CD8-positive, alpha-beta memory T cell (primary cell): Measurements from ENCODE around the gene MBL2. TPM values are rescaled to one million over a fixed set of nuclear protein-coding genes. Genes with fewer than 3 reads are reported as not detected.

Experiments
- CTCF ChIA-PET: fragments of 350-600 bp; sonication (Branson Sonifier 250); formaldehyde crosslinking; loops from one replicate; lab custom pipeline; 2021; ENCODE audit warnings: antibody characterized with exemption; lab: Charles Lee
- POLR2A ChIA-PET: fragments of 350-600 bp; sonication (Branson Sonifier 250); formaldehyde crosslinking; loops from one replicate; lab custom pipeline; 2021; ENCODE audit warnings: antibody characterized with exemption; lab: Charles Lee
- DNase-seq, 5 donors: peaks; one replicate each; pipeline versions ENCODE4 v3.0.0 to v3.0.0-alpha.2; 2020 to 2022; ENCODE audit warnings: mixed read lengths in 1 of 5
- H3K27ac ChIP-seq: one replicate; pipeline ENCODE4 v1.7.0; 2013; ENCODE audit warnings: low read depth, mild to moderate bottlenecking, low read length, moderate library complexity
- H3K27me3 ChIP-seq: 2 replicates; pipeline ENCODE4 v1.7.0; 2013; ENCODE audit warnings: low read length, mild to moderate bottlenecking; ENCODE audit not compliant: insufficient read depth, poor library complexity, severe bottlenecking
- H3K36me3 ChIP-seq: 2 replicates; pipeline ENCODE4 v1.7.0; 2013; ENCODE audit warnings: mild to moderate bottlenecking, low read length, moderate library complexity; ENCODE audit not compliant: insufficient read depth
- H3K4me1 ChIP-seq: 2 replicates; pipeline ENCODE4 v1.7.0; 2013; ENCODE audit warnings: mild to moderate bottlenecking, low read length, moderate library complexity; ENCODE audit not compliant: insufficient read depth
- H3K4me3 ChIP-seq: 2 replicates; pipeline ENCODE4 v1.7.0; 2013; ENCODE audit warnings: mild to moderate bottlenecking, low read length
- H3K9me3 ChIP-seq: 2 replicates; pipeline ENCODE4 v1.7.0; 2013; ENCODE audit warnings: mild to moderate bottlenecking, low read length
- H3K27ac Mint-ChIP-seq, 8 donors: one replicate each; pipeline ENCODE4 v1.8.0; 2020 to 2021; ENCODE audit warnings: mixed read lengths in 8 of 8, mild to moderate bottlenecking in 6 of 8, inconsistent platforms in 3 of 8, moderate library complexity in 3 of 8
- H3K27me3 Mint-ChIP-seq, 2 donors: one replicate each; pipeline ENCODE4 v1.8.0; 2020 to 2021; ENCODE audit warnings: mixed read lengths in 2 of 2, mild to moderate bottlenecking in 1 of 2, moderate library complexity in 1 of 2
- H3K36me3 Mint-ChIP-seq, 3 donors: one replicate each; pipeline ENCODE4 v1.8.0; 2020 to 2021; ENCODE audit warnings: mixed read lengths in 3 of 3, inconsistent platforms in 1 of 3, mild to moderate bottlenecking in 1 of 3
- H3K4me1 Mint-ChIP-seq, 3 donors: one replicate each; pipeline ENCODE4 v1.8.0; 2020 to 2021; ENCODE audit warnings: mixed read lengths in 3 of 3, inconsistent platforms in 1 of 3, mild to moderate bottlenecking in 1 of 3
- H3K4me3 Mint-ChIP-seq, 7 donors: one replicate each; pipeline ENCODE4 v1.8.0; 2020 to 2021; ENCODE audit warnings: mixed read lengths in 7 of 7, mild to moderate bottlenecking in 6 of 7, moderate library complexity in 4 of 7, inconsistent platforms in 2 of 7
- H3K9me3 Mint-ChIP-seq, 5 donors: one replicate each; pipeline ENCODE4 v1.8.0; 2020 to 2022; ENCODE audit warnings: mixed read lengths in 5 of 5, mild to moderate bottlenecking in 3 of 5, moderate library complexity in 2 of 5, inconsistent platforms in 1 of 5
- polyA plus RNA-seq: library from polyadenylated mRNA; unstranded; fragments of 300-500 nt; fragmentation: Illumina TruSeq; gene quantifications from one replicate; pipeline ENCODE4 v1.2.3, GENCODE V29; 2021
- total RNA-seq, 2 experiments: library from RNA; stranded (reverse); gene quantifications; one replicate each; pipeline ENCODE4 v1.2.3, GENCODE V29; 2021

MBL2 gene
- total and polyA plus RNA-seq, 3 experiments from 2014 or later = not detected

DNA sequence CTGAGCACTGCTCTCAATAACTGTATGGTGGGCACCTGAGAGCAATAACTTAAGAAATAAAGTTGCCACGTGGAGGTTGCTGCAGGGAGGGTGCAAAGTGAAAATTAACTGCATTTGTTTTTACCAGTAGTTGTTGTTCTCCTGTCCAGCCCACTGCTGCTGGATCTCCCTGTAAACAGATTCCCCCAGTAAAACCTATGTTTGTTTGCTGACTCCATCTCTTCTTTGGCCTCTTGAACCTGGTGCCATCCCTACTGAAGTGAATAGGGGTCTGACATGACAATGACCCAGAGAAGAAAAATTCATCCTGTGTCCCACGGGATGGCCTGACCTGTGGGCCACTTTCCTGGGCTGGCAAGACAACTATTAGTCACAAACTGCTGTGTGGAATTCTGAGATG is 1.7 kb downstream of the MBL2 start:
- H3K4me1 Mint-ChIP-seq = no peaks in the 10 kb centered on the region
- DNase-seq = no peak
- CTCF ChIA-PET = no interaction called here
- H3K27ac Mint-ChIP-seq = no peak overlapping the region
- POLR2A ChIA-PET = no interaction called here
- Histone ChIP-seq H3K4me3 (no peak overlapping the region), H3K4me1 (no peaks in the 10 kb centered on the region), H3K9me3 (no peaks in the 10 kb centered on the region), H3K27ac (no peak overlapping the region), H3K36me3 (no peaks in the 10 kb centered on the region), H3K27me3 (no peaks in the 10 kb centered on the region)
- no peaks in the 10 kb centered on the region for H3K36me3 Mint-ChIP-seq
- H3K27me3 Mint-ChIP-seq = peaks cover 0 to 3% of the 10 kb centered on the region in 2 donors
- peaks cover 0 to 9% (median 6%) of the 10 kb centered on the region in 5 donors for H3K9me3 Mint-ChIP-seq
- H3K4me3 Mint-ChIP-seq = no peak overlapping the region

DNA sequence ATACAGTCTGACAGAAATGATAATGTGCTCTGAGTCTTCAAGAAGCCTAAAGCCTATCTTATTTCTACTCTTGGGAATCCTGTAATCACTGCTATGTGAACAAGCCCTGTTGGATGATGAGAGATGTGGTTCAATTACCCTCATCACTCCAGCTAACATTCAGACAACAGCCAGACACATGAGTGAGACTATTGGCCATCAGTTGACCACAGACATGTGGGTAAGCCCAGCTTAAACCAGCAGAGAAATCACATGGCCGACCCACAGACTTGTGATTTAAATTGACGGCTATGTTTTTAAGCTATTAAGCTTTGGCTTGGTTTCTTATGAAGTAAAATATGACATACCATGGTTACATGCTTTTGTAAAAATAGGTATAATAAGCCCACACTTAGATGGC is 2.6 kb downstream of the MBL2 start:
- Histone ChIP-seq H3K4me1 (no peaks in the 10 kb centered on the region), H3K36me3 (no peaks in the 10 kb centered on the region), H3K4me3 (no peak overlapping the region), H3K9me3 (no peaks in the 10 kb centered on the region), H3K27me3 (no peaks in the 10 kb centered on the region), H3K27ac (no peak overlapping the region)
- H3K27me3 Mint-ChIP-seq = peaks cover 0 to 3% of the 10 kb centered on the region in 2 donors
- CTCF ChIA-PET = no interaction called here
- H3K4me1 Mint-ChIP-seq = no peaks in the 10 kb centered on the region
- POLR2A ChIA-PET = no interaction called here
- H3K36me3 Mint-ChIP-seq = no peaks in the 10 kb centered on the region
- peaks cover 0 to 5% (median 3%) of the 10 kb centered on the region in 5 donors for H3K9me3 Mint-ChIP-seq
- H3K27ac Mint-ChIP-seq = no peak overlapping the region
- no peak overlapping the region for H3K4me3 Mint-ChIP-seq
- no peak for DNase-seq

DNA sequence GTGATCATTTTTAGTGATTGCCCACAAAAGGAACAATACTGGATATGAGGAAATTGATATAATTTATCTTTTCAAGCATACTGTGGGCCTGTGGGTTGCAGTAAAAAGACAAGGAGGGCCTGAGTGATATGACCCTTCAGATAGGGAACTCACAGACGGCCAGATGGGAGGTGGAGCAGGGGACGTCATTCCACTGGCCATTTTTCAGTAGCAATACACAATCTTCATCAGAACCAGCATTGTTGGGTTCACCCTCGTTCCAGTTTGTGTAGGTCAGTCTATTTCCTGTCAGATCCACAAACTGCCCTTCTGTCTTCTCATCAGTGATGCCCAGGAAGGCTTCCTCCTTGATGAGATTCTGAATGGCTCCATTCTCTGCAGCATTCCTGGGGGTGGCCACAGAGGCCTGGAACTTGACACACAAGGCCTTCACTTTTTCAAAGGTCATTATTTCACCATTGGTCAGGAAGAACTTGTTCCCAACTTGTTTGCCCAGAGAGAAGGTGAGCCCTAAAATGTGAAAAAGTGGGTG is 4.5 kb downstream of the MBL2 start:
- H3K27ac Mint-ChIP-seq = no peak overlapping the region
- peaks cover 0 to 3% of the 10 kb centered on the region in 2 donors for H3K27me3 Mint-ChIP-seq
- DNase-seq = no peak
- POLR2A ChIA-PET = no interaction called here
- Histone ChIP-seq H3K9me3 (no peaks in the 10 kb centered on the region), H3K27me3 (no peaks in the 10 kb centered on the region), H3K4me1 (no peaks in the 10 kb centered on the region), H3K27ac (no peak overlapping the region), H3K4me3 (no peak overlapping the region), H3K36me3 (no peaks in the 10 kb centered on the region)
- CTCF ChIA-PET = no interaction called here
- H3K4me1 Mint-ChIP-seq = no peaks in the 10 kb centered on the region
- no peak overlapping the region for H3K4me3 Mint-ChIP-seq
- no peaks in the 10 kb centered on the region for H3K36me3 Mint-ChIP-seq
- peaks cover 0 to 7% (median 0%) of the 10 kb centered on the region in 5 donors for H3K9me3 Mint-ChIP-seq

DNA sequence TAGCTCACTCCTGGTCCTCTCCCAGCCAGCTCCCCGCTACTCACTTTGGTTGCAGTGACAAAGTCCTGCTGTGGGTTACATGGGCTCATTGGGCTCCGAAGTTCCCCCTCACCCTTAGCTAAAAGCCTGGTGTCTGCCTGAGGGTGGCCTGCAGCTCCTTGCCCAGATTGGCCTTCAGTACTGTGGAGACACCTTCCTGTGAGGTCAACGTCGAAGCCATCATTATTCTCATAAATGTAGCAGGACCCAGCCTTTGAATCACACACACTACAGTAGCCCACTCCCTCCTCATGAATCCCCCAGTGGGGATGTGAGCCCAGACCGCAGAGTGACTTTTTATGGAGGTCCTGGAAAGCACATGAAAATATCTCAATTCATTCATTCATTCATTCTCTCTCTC is 10.5 kb downstream of the MBL2 start:
- Mint-ChIP-seq H3K27me3 (peaks cover 0 to 7% of the 10 kb centered on the region in 2 donors), H3K4me1 (no peaks in the 10 kb centered on the region), H3K4me3 (no peak overlapping the region), H3K36me3 (no peaks in the 10 kb centered on the region), H3K9me3 (peaks cover 2 to 15% (median 8%) of the 10 kb centered on the region in 5 donors), H3K27ac (no peak overlapping the region)
- Histone ChIP-seq H3K36me3 (no peaks in the 10 kb centered on the region), H3K27ac (no peak overlapping the region), H3K9me3 (no peaks in the 10 kb centered on the region), H3K27me3 (no peaks in the 10 kb centered on the region), H3K4me1 (no peaks in the 10 kb centered on the region), H3K4me3 (no peak overlapping the region)
- POLR2A ChIA-PET = no interaction called here
- no peak for DNase-seq
- CTCF ChIA-PET = no interaction called here

DNA sequence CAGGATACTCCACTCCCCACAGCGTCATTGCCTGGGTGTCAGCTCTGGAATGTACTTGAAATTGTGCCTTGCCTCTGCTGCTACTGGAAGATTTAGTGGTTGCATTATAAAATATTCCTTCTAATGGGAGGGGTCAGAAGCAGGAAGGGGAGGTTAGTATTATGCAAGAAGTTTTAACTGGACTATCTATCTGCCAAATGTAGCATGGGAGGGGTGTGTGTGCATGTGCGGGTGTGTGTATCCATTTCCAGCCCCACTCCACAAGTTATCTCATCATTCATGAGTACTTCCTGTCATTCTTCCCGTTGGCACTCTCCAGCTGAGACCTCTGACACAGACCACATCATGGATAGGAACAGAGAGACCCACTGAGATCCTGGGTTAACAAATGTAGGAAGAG is 13.4 kb downstream of the MBL2 start:
- Mint-ChIP-seq H3K4me3 (no peak overlapping the region), H3K4me1 (no peaks in the 10 kb centered on the region), H3K36me3 (no peaks in the 10 kb centered on the region), H3K27ac (no peak overlapping the region), H3K9me3 (peaks cover 2 to 13% (median 8%) of the 10 kb centered on the region in 5 donors), H3K27me3 (peaks cover 0 to 7% of the 10 kb centered on the region in 2 donors)
- POLR2A ChIA-PET = no interaction called here
- no peak overlapping the region for H3K27ac ChIP-seq
- H3K36me3 ChIP-seq = no peaks in the 10 kb centered on the region
- DNase-seq = no peak
- H3K4me3 ChIP-seq = no peak overlapping the region
- H3K27me3 ChIP-seq = no peaks in the 10 kb centered on the region
- CTCF ChIA-PET = no interaction called here
- H3K4me1 ChIP-seq = no peaks in the 10 kb centered on the region
- H3K9me3 ChIP-seq = no peaks in the 10 kb centered on the region

DNA sequence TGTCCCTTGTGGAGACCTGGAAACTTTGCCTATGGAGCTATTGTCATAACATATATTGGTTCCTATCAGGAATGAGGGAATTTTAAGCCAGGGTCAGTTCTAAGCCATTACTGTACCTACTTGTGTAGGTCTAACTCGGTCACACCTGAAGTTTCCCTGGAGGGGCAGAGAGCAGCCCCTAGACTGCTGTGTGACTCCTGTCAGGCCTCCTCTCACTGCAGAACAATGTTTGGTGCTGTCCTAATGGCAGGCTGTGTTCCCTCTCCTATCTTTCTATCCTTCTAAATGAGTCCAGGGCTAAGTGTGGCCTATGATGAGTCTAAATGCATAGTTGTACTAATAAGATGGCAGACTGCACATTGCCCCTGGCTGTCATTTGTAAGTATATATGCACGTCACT is 14.2 kb downstream of the MBL2 start:
- H3K4me3 ChIP-seq = no peak overlapping the region
- Mint-ChIP-seq H3K36me3 (no peaks in the 10 kb centered on the region), H3K27me3 (peaks cover 0 to 7% of the 10 kb centered on the region in 2 donors), H3K4me1 (no peaks in the 10 kb centered on the region), H3K4me3 (no peak overlapping the region), H3K27ac (no peak overlapping the region), H3K9me3 (peaks cover 2 to 12% (median 8%) of the 10 kb centered on the region in 5 donors)
- no peaks in the 10 kb centered on the region for H3K4me1 ChIP-seq
- DNase-seq = no peak
- ChIA-PET POLR2A (no interaction called here), CTCF (no interaction called here)
- no peak overlapping the region for H3K27ac ChIP-seq
- no peaks in the 10 kb centered on the region for H3K36me3 ChIP-seq
- no peaks in the 10 kb centered on the region for H3K27me3 ChIP-seq
- no peaks in the 10 kb centered on the region for H3K9me3 ChIP-seq

DNA sequence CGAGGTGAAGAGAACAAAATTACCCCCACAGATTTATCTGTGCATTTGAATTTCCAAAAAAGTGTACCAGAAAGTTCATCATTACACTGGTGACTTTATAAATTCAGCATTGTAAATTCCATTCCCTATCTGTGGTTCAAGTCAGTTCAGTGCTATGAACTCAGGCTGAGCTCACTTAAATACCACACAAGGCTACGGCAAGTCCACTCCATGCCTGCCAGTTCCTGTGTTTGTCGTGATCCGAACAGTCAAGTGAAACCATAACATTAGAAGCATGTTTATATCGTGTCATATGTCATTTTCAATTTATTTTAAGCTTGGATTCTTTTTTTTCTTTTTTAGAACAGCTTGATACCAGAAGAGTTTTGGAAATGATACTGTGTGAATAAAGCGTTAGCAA is 14.8 kb downstream of the MBL2 start:
- POLR2A ChIA-PET = no interaction called here
- H3K4me3 Mint-ChIP-seq = no peak overlapping the region
- no peak for DNase-seq
- H3K9me3 ChIP-seq = no peaks in the 10 kb centered on the region
- no peaks in the 10 kb centered on the region for H3K27me3 ChIP-seq
- H3K4me1 ChIP-seq = no peaks in the 10 kb centered on the region
- no peak overlapping the region for H3K4me3 ChIP-seq
- no peak overlapping the region for H3K27ac ChIP-seq
- H3K4me1 Mint-ChIP-seq = no peaks in the 10 kb centered on the region
- no peak overlapping the region for H3K27ac Mint-ChIP-seq
- peaks cover 2 to 12% (median 7%) of the 10 kb centered on the region in 5 donors for H3K9me3 Mint-ChIP-seq
- H3K36me3 Mint-ChIP-seq = no peaks in the 10 kb centered on the region
- CTCF ChIA-PET = no interaction called here
- peaks cover 0 to 6% of the 10 kb centered on the region in 2 donors for H3K27me3 Mint-ChIP-seq
- no peaks in the 10 kb centered on the region for H3K36me3 ChIP-seq

DNA sequence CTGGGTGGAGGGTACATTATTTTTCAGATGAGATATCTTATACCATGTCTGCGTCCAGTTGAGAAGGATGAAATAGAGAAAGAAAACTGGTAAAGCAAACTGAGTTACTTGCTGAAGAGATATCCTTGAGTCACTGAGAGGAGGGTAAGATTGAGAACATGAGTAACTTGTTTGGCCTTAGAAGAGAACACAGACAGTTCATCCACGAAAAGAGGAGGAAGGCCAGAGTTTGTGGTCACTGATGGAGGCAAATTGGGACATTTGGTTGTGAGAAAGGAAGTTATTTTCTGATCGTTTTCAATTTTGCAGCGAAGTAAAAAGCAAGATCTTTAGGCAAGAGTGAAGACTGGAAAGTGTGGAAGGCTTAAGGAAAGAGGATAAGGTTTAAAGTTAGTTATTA is 15.6 kb downstream of the MBL2 start:
- peaks cover 0 to 3% (median 0%) of the 10 kb centered on the region in 3 donors for H3K36me3 Mint-ChIP-seq
- no peaks in the 10 kb centered on the region for H3K36me3 ChIP-seq
- no peaks in the 10 kb centered on the region for H3K27me3 ChIP-seq
- no peak overlapping the region for H3K4me3 Mint-ChIP-seq
- no peaks in the 10 kb centered on the region for H3K4me1 ChIP-seq
- POLR2A ChIA-PET = no interaction called here
- no peak overlapping the region for H3K27ac Mint-ChIP-seq
- no peaks in the 10 kb centered on the region for H3K9me3 ChIP-seq
- H3K4me3 ChIP-seq = no peak overlapping the region
- no peaks in the 10 kb centered on the region for H3K4me1 Mint-ChIP-seq
- CTCF ChIA-PET = no interaction called here
- peaks cover 0 to 6% of the 10 kb centered on the region in 2 donors for H3K27me3 Mint-ChIP-seq
- peaks cover 0 to 8% (median 5%) of the 10 kb centered on the region in 5 donors for H3K9me3 Mint-ChIP-seq
- H3K27ac ChIP-seq = no peak overlapping the region
- no peak for DNase-seq
